ENCODE measurements around the gene NPIPA2. TPM values are rescaled to one million over a fixed set of nuclear protein-coding genes. Genes with fewer than 3 reads are reported as not detected.
"Not testable (repeated sequence)": the region's sequence is repeated elsewhere in the genome, so short reads cannot be mapped to it uniquely, and the experiment has no call there.

NPIPA2 gene
- polyA plus RNA-seq, 1 of the 3 experiments (the other 2 are of a cell fraction) = 0.36 TPM

- H3K36me3 ChIP-seq (replicated peaks in 1 of 2; ENCODE audit: control insufficient read depth in 1 of 2, insufficient read depth in 2 of 2, low read length in 1 of 2); H3K4me2 ChIP-seq; H3K27me3 ChIP-seq (ENCODE audit: insufficient read depth); H3K79me2 ChIP-seq (ENCODE audit: insufficient read depth); H3K27ac ChIP-seq (ENCODE audit: low read depth in 2 of 2, low read length in 1 of 2); H3K9ac ChIP-seq; H3K4me1 ChIP-seq (ENCODE audit: control insufficient read depth in 1 of 2, insufficient read depth in 2 of 2, low read depth in 1 of 2, low read length in 1 of 2); POLR2A ChIA-PET; H3K9me2 ChIP-seq; H3F3A ChIP-seq (replicated peaks; ENCODE audit: insufficient read depth); H3K9me3 ChIP-seq; H3K4me3 ChIP-seq (ENCODE audit: low read depth in 2 of 2, low read length in 1 of 2); DNase-seq; H2AFZ ChIP-seq (ENCODE audit: low read depth); CTCF ChIA-PET; H4K20me1 ChIP-seq (ENCODE audit: insufficient read depth): not testable (repeated sequence)
- WGBS (ENCODE audit: low lambda C conversion rate) = no CpG with 5 or more reads among the region's 5 CpGs
These were observed 47.2 kb downstream of the NPIPA2 start for GRCh38 chr16:14789577-14789976.

DNA sequence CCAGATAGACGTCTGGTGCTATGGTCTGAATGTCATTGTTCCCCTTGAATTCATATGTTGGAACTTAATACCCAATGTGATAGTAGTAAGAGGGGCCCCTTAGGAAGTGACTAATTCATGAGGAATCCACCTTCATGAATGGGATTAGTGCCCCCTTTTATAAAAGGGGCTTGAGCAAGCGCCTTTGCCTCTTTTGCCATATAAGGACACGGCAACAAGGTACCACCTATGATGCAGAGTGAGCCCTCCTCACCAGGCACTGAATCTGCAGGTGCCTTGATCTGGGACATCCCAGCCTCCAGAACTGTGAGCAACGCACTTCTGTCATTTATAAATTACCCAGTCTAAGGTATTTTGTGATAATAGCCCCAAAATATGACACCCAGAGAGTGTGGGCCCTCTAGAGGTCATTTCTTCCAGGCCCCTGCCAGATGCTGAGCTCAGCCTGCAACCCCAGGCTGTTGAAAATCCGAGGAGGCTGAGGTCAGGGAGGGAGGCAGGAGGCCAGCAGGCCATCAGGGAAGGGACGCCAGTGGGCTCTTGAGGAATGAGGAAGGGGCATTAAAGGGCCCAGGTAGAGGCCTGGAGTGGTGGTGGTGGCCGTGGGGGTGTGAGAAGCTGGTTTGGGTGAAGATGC, 48.1 kb downstream of the NPIPA2 start:
- POLR2A ChIA-PET; DNase-seq; H2AFZ ChIP-seq (ENCODE audit: low read depth): not testable (repeated sequence)

GRCh38 chr16:14792914-14793313, 50.6 kb downstream of the NPIPA2 start:
- H3F3A ChIP-seq (replicated peaks; ENCODE audit: insufficient read depth); H3K4me1 ChIP-seq (ENCODE audit: control insufficient read depth in 1 of 2, insufficient read depth in 2 of 2, low read depth in 1 of 2, low read length in 1 of 2); H3K9ac ChIP-seq; CTCF ChIA-PET; H4K20me1 ChIP-seq (ENCODE audit: insufficient read depth); H3K4me3 ChIP-seq (ENCODE audit: low read depth in 2 of 2, low read length in 1 of 2); H3K27ac ChIP-seq (ENCODE audit: low read depth in 2 of 2, low read length in 1 of 2); H3K9me3 ChIP-seq; H3K4me2 ChIP-seq; H3K79me2 ChIP-seq (ENCODE audit: insufficient read depth); H2AFZ ChIP-seq (ENCODE audit: low read depth); POLR2A ChIA-PET; DNase-seq; H3K27me3 ChIP-seq (ENCODE audit: insufficient read depth); H3K36me3 ChIP-seq (replicated peaks in 1 of 2; ENCODE audit: control insufficient read depth in 1 of 2, insufficient read depth in 2 of 2, low read length in 1 of 2); H3K9me2 ChIP-seq: not testable (repeated sequence)
- no CpG with 5 or more reads among the region's 2 CpGs for WGBS (ENCODE audit: low lambda C conversion rate)

More for the DNA sequence above, 48.1 kb downstream of the NPIPA2 start:
- H3K27me3 ChIP-seq (ENCODE audit: insufficient read depth); H3K27ac ChIP-seq (ENCODE audit: low read depth in 2 of 2, low read length in 1 of 2); H3F3A ChIP-seq (replicated peaks; ENCODE audit: insufficient read depth); CTCF ChIA-PET; H4K20me1 ChIP-seq (ENCODE audit: insufficient read depth); H3K9me2 ChIP-seq; H3K79me2 ChIP-seq (ENCODE audit: insufficient read depth); H3K4me3 ChIP-seq (ENCODE audit: low read depth in 2 of 2, low read length in 1 of 2); H3K4me1 ChIP-seq (ENCODE audit: control insufficient read depth in 1 of 2, insufficient read depth in 2 of 2, low read depth in 1 of 2, low read length in 1 of 2); H3K4me2 ChIP-seq; H3K9me3 ChIP-seq; H3K9ac ChIP-seq; H3K36me3 ChIP-seq (replicated peaks in 1 of 2; ENCODE audit: control insufficient read depth in 1 of 2, insufficient read depth in 2 of 2, low read length in 1 of 2): not testable (repeated sequence)
- WGBS (ENCODE audit: low lambda C conversion rate) = no CpG with 5 or more reads among the region's 7 CpGs

DNA sequence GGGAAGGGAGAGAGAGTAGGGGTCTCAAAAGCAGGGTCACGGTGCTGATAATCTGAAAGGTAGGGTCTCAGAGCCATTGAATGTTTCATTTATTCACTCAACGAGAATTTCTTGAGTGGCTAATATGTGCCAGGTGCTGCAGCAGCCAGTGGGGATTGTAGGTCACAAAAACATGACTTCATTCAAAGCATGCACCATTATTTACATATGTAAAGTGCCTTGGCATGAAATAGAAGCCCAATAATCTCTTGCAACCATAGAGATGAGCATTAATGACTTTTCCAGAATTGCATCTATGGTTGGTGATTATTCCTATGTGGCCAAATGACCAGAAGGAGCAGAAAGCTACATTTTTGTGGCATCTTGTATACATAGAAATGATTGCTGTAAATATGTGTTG, 55.2 kb downstream of the NPIPA2 start:
- H3K27me3 ChIP-seq (ENCODE audit: insufficient read depth); H3K36me3 ChIP-seq (replicated peaks in 1 of 2; ENCODE audit: control insufficient read depth in 1 of 2, insufficient read depth in 2 of 2, low read length in 1 of 2); H4K20me1 ChIP-seq (ENCODE audit: insufficient read depth); H3K9me2 ChIP-seq; POLR2A ChIA-PET; CTCF ChIA-PET; H3K4me2 ChIP-seq; H3K79me2 ChIP-seq (ENCODE audit: insufficient read depth); H3K9ac ChIP-seq; H3K9me3 ChIP-seq; H2AFZ ChIP-seq (ENCODE audit: low read depth); H3F3A ChIP-seq (replicated peaks; ENCODE audit: insufficient read depth); DNase-seq; H3K4me3 ChIP-seq (ENCODE audit: low read depth in 2 of 2, low read length in 1 of 2); H3K4me1 ChIP-seq (ENCODE audit: control insufficient read depth in 1 of 2, insufficient read depth in 2 of 2, low read depth in 1 of 2, low read length in 1 of 2); H3K27ac ChIP-seq (ENCODE audit: low read depth in 2 of 2, low read length in 1 of 2): not testable (repeated sequence)
- WGBS (ENCODE audit: low lambda C conversion rate) = no CpG with 5 or more reads among the region's 2 CpGs

- CTCF ChIA-PET; H3K9me3 ChIP-seq; DNase-seq; H3K9me2 ChIP-seq; H3K36me3 ChIP-seq (replicated peaks in 1 of 2; ENCODE audit: control insufficient read depth in 1 of 2, insufficient read depth in 2 of 2, low read length in 1 of 2); H3F3A ChIP-seq (replicated peaks; ENCODE audit: insufficient read depth); H3K4me1 ChIP-seq (ENCODE audit: control insufficient read depth in 1 of 2, insufficient read depth in 2 of 2, low read depth in 1 of 2, low read length in 1 of 2); H3K4me2 ChIP-seq; H3K79me2 ChIP-seq (ENCODE audit: insufficient read depth); H2AFZ ChIP-seq (ENCODE audit: low read depth); H3K4me3 ChIP-seq (ENCODE audit: low read depth in 2 of 2, low read length in 1 of 2); H4K20me1 ChIP-seq (ENCODE audit: insufficient read depth); H3K27me3 ChIP-seq (ENCODE audit: insufficient read depth); POLR2A ChIA-PET; H3K27ac ChIP-seq (ENCODE audit: low read depth in 2 of 2, low read length in 1 of 2); H3K9ac ChIP-seq: not testable (repeated sequence)
- no CpG with 5 or more reads among the region's 2 CpGs for WGBS (ENCODE audit: low lambda C conversion rate)
These were observed 61.2 kb downstream of the NPIPA2 start for GRCh38 chr16:14803577-14803976.

GRCh38 chr16:14807184-14807678, 64.9 kb downstream of the NPIPA2 start:
- H3K36me3 ChIP-seq (replicated peaks in 1 of 2; ENCODE audit: control insufficient read depth in 1 of 2, insufficient read depth in 2 of 2, low read length in 1 of 2); H3K4me1 ChIP-seq (ENCODE audit: control insufficient read depth in 1 of 2, insufficient read depth in 2 of 2, low read depth in 1 of 2, low read length in 1 of 2); CTCF ChIA-PET; H3K4me2 ChIP-seq; H3K9me3 ChIP-seq; H3F3A ChIP-seq (replicated peaks; ENCODE audit: insufficient read depth); H3K9me2 ChIP-seq; H4K20me1 ChIP-seq (ENCODE audit: insufficient read depth); POLR2A ChIA-PET; H3K27ac ChIP-seq (ENCODE audit: low read depth in 2 of 2, low read length in 1 of 2); H2AFZ ChIP-seq (ENCODE audit: low read depth); DNase-seq; H3K9ac ChIP-seq; H3K27me3 ChIP-seq (ENCODE audit: insufficient read depth); H3K4me3 ChIP-seq (ENCODE audit: low read depth in 2 of 2, low read length in 1 of 2); H3K79me2 ChIP-seq (ENCODE audit: insufficient read depth): not testable (repeated sequence)
- WGBS (ENCODE audit: low lambda C conversion rate) = 58% methylated on average over 3 of the region's 3 CpGs

- H2AFZ ChIP-seq (ENCODE audit: low read depth); H3K36me3 ChIP-seq (replicated peaks in 1 of 2; ENCODE audit: control insufficient read depth in 1 of 2, insufficient read depth in 2 of 2, low read length in 1 of 2); H3F3A ChIP-seq (replicated peaks; ENCODE audit: insufficient read depth); H3K27ac ChIP-seq (ENCODE audit: low read depth in 2 of 2, low read length in 1 of 2); CTCF ChIA-PET; DNase-seq; H4K20me1 ChIP-seq (ENCODE audit: insufficient read depth); H3K4me2 ChIP-seq; H3K79me2 ChIP-seq (ENCODE audit: insufficient read depth); H3K4me1 ChIP-seq (ENCODE audit: control insufficient read depth in 1 of 2, insufficient read depth in 2 of 2, low read depth in 1 of 2, low read length in 1 of 2); H3K9me3 ChIP-seq; POLR2A ChIA-PET; H3K9me2 ChIP-seq; H3K9ac ChIP-seq; H3K4me3 ChIP-seq (ENCODE audit: low read depth in 2 of 2, low read length in 1 of 2); H3K27me3 ChIP-seq (ENCODE audit: insufficient read depth): not testable (repeated sequence)
- 73% methylated on average over 1 of the region's 3 CpGs for WGBS (ENCODE audit: low lambda C conversion rate)
These were observed 71.6 kb downstream of the NPIPA2 start for GRCh38 chr16:14813890-14814289.

Data from SK-N-SH (cell line).